Colonic mucosa (tissue), 4 donors: Measurements from ENCODE around the gene MRC2. TPM values are rescaled to one million over a fixed set of nuclear protein-coding genes. Genes with fewer than 3 reads are reported as not detected.

Experiments used
- DNase-seq: peaks from one replicate; pipeline ENCODE4 v3.0.0-alpha.2; 2020
- H3K27ac ChIP-seq: fragments of 200-600 bp; one replicate; pipeline ENCODE4 v1.8.0; 2021
- H3K27me3 ChIP-seq: fragments of 200-600 bp; one replicate; pipeline ENCODE4 v1.8.0; 2021
- H3K36me3 ChIP-seq: fragments of 200-600 bp; one replicate; pipeline ENCODE4 v1.8.0; 2021
- H3K4me1 ChIP-seq: fragments of 200-600 bp; one replicate; pipeline ENCODE4 v1.8.0; 2021; ENCODE audit warnings: mild to moderate bottlenecking
- H3K4me3 ChIP-seq: fragments of 200-600 bp; one replicate; pipeline ENCODE4 v1.8.0; 2021
- H3K9ac ChIP-seq, 2 donors: one replicate each; pipeline ENCODE4 v1.7.0; 2013; ENCODE audit warnings: control low read depth in 2 of 2, low read depth in 2 of 2, low read length in 2 of 2
- H3K9me3 ChIP-seq: fragments of 200-600 bp; one replicate; pipeline ENCODE4 v1.8.0; 2021
- CTCF ChIP-seq: fragments of 200-600 bp; IDR thresholded peaks from one replicate; pipeline ENCODE4 v1.8.0; 2022; ENCODE audit warnings: antibody characterized with exemption, mild to moderate bottlenecking
- intact Hi-C: fragments of 100-400 bp; cut with DNase I; formaldehyde crosslinking; loops from one replicate; pipeline ENCODE4 v1.14.1; 2022
- total RNA-seq, 2 donors: library from RNA; stranded (reverse); fragmentation: NEBNext Ultra II Directional in 1 of 2; extraction: Animal tissue kit (Norgen Biotek cat#: 25700) in 1 of 2; gene quantifications; one replicate each; pipeline ENCODE4 v1.2.1, GENCODE V29; 2021
- donor health status: healthy.
- donor health status: DM: no; HTN: no; CAD: no.
- donor health status: DM: no; HTN: no; CAD: no.

The MRC2 gene
- total RNA-seq, 2 donors from 2014 or later, result 6.4 to 10.9 TPM

- TF ChIP-seq CTCF, result no peak
- Histone ChIP-seq H3K4me1 (peaks cover 1% of the 10 kb centered on the region), H3K9me3 (no peaks in the 10 kb centered on the region), H3K27ac (no peak overlapping the region), H3K36me3 (no peaks in the 10 kb centered on the region), H3K27me3 (no peaks in the 10 kb centered on the region), H3K4me3 (no peak overlapping the region), H3K9ac (no peak overlapping the region)
- intact Hi-C loops, result no loop called here
- DNase-seq, result no peak
These were observed 81.1 kb downstream of the MRC2 start for GRCh38 chr17:62708587-62708986.

- H3K9ac ChIP-seq, result no peak overlapping the region
- intact Hi-C loops, result no loop called here
- no peaks in the 10 kb centered on the region for H3K9me3 ChIP-seq
- no peak for TF ChIP-seq CTCF
- H3K27ac ChIP-seq, result no peak overlapping the region
- H3K4me1 ChIP-seq, result no peaks in the 10 kb centered on the region
- no peak overlapping the region for H3K4me3 ChIP-seq
- H3K27me3 ChIP-seq, result no peaks in the 10 kb centered on the region
- DNase-seq, result no peak
- no peaks in the 10 kb centered on the region for H3K36me3 ChIP-seq
These were observed 84.7 kb downstream of the MRC2 start for GRCh38 chr17:62712171-62712581.

GRCh38 chr17:62713086-62713881, 85.8 kb downstream of the MRC2 start:
- no peak overlapping the region for H3K27ac ChIP-seq
- intact Hi-C loops, result no loop called here
- H3K9ac ChIP-seq, result no peak overlapping the region
- no peaks in the 10 kb centered on the region for H3K9me3 ChIP-seq
- no peak for DNase-seq
- no peaks in the 10 kb centered on the region for H3K27me3 ChIP-seq
- H3K4me1 ChIP-seq, result no peaks in the 10 kb centered on the region
- no peak overlapping the region for H3K4me3 ChIP-seq
- H3K36me3 ChIP-seq, result no peaks in the 10 kb centered on the region
- TF ChIP-seq CTCF, result no peak

- no peak for TF ChIP-seq CTCF
- H3K36me3 ChIP-seq, result no peaks in the 10 kb centered on the region
- H3K9ac ChIP-seq, result no peak overlapping the region
- DNase-seq, result no peak
- H3K27me3 ChIP-seq, result no peaks in the 10 kb centered on the region
- H3K27ac ChIP-seq, result no peak overlapping the region
- no peaks in the 10 kb centered on the region for H3K9me3 ChIP-seq
- H3K4me1 ChIP-seq, result no peaks in the 10 kb centered on the region
- intact Hi-C loops, result no loop called here
- H3K4me3 ChIP-seq, result no peak overlapping the region
These were observed 86.7 kb downstream of the MRC2 start for GRCh38 chr17:62714016-62714777.

GRCh38 chr17:62715882-62716390, 88.5 kb downstream of the MRC2 start:
- intact Hi-C loops, result no loop called here
- H3K27ac ChIP-seq, result no peak overlapping the region
- H3K9ac ChIP-seq, result no peak overlapping the region
- no peaks in the 10 kb centered on the region for H3K9me3 ChIP-seq
- no peaks in the 10 kb centered on the region for H3K36me3 ChIP-seq
- H3K4me1 ChIP-seq, result no peaks in the 10 kb centered on the region
- no peak overlapping the region for H3K4me3 ChIP-seq
- no peaks in the 10 kb centered on the region for H3K27me3 ChIP-seq
- no peak for DNase-seq
- no peak for TF ChIP-seq CTCF
